NCI-H748 (cell line): ENCODE results near the gene CLMN.

Experiments
- DNase-seq: peaks from one replicate; lab custom pipeline; 2025; ENCODE audit not compliant: unreplicated experiment; lab: John Stamatoyannopoulos, UW

Gene CLMN

DNA sequence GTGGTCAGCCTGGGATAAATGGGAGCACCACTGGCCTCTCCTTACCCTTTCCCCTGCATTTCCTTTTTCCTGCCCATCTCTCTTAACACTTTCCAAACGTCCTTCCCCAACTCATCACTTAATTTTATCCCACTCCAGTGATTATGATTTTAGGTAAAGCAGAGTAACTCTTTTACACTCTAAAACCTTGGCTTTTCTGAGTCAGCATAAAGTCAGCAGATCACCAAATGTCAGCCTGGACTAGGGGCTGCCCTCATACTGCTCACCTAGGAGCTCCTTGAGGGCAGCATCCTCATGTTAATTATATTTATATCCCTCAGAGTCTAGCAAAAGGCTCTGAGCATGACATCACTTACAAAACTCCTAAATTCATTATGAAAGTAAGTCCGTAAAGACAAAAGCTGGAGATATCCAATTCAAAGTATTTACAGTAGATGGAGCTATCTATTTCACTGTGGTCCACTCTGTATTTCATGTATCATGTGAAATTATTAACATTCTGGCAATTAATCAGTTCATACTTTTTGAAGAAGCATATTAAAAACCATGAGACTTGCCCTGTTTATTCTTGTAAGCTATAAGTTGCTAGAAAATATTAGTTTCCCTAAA lies 145.4 kb downstream of the CLMN start:
- no peak for DNase-seq

DNA sequence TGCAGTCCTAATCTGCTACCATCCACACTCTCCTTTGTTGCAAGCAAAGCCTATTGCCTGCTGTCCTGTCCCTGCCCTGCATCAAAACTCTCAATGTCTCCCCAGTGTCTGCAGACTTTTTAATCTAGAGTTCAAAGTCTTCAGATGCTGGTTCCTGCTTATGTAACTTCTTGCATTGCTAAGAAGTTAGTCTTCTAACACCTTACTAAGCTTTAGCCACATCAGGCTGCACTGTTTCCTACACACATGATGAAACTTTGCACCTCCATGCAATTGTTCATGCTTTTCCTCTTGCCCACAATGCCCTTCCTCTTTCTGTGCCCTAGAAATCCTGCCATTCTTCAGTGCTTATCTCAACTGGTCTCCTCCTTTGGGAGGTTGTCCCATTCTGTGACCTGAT lies 146.2 kb downstream of the CLMN start:
- DNase-seq: no peak

DNA sequence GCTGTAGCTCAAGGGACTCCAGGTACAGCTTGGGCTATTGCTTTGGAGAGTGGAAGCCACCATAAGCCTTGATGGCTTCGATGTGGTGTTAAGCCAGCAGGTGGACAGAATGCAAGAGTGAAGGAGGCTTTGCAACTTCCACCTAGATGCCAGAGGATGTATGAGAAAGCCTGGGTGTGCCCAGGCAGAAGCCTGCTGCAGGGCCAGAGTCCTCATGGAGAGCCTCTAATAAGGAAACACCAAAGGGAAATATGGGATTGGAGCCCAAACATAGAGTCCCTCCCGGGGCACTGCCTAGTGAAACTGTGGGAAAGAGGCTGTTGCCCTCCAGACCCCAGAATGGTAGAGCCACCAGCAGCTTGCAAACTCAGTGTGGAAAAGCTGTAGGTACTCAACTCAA lies 152.5 kb downstream of the CLMN start:
- no peak for DNase-seq

DNA sequence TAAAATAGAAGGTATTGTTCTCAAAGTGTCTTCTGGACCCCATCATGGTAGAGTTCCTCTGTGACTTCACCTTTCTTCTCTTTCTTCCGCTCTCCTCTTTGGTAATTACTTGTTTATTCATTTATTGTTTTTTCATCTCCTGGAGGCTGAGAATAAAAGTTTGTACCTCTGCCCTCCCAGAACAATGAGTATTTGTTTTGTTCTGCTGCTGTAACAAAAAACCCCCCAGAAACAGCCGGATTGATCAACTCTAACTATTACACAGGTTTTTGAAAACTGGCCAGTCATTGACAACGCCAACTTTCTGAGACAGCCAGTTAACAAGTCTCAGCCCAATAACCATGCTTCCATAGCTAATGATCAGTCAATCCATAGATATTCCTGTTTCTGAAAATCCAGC lies 154.2 kb downstream of the CLMN start:
- DNase-seq: no peak

DNA sequence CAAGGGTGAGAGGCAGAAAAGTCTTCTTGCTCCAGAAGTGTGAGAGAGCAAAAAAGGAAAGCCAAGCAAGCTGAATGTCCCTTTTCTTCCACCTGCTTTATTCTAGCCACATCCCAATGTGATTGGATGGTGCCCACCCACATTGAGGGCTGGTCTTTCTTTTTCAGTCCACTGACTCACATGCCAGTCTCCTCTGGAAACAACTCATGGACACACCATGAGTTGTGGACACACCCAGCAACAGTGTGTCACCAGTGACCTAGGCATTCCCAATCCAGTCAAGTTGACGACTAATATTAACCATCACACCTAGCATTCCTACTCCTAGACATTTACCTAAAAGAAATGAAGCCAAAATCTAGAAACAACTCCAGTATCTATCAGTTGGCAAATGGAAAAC lies 155.2 kb downstream of the CLMN start:
- DNase-seq: no peak

DNA sequence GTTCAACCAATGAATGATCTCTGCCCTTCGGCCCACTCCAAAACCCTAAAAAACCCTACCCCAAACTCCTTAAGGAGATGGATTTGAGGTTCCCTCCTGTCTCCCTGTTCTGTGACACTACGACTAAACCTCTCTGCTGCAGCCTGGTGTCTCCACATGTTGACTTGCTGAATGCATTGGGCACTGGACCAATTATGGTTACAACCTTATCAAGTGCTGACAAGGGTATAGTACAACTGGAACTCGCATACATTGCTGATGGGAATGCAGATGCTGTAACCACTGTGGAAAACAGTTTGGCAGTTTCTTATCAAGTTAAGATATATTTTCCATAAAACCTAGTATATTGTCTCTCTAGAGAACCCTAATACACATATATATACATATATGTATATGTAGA lies 156.0 kb downstream of the CLMN start:
- no peak for DNase-seq

DNA sequence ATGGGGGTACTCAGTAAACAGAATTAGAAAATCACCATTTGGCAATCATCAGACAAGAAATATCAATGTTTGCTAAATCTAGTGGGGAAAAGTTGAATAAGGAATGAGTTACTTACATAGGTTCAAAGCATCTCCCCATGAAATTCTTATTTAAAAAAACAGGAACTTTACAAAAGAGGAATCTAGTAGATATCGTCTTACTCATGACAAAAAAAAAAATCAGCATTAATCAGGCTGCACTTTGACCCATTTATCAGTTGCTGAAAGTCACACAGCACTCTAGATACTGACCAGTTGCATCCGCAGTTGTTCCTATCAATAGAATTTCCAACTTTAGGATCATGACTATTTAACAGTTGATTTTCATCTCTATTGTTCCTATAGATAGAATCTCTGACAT lies 156.6 kb downstream of the CLMN start:
- no peak for DNase-seq

DNA sequence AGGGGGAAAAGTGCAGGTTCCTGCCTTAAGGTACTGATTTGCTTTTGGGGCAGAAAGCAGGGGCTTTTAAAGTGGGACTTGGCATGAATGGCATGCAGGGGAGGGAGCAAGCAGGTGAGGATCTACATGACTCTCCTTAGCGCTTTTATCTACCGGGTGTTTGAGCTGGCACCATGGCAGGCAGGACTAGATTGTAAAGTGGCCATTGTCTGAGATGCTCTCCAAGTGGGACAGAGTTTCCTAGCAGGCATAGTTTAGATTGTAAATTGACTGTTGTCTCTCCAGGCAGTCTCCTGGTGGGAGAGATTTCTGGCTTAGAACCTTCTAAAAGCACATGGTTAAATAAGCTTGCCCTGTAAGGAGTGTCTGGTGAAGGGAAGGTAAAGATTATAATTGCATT lies 157.1 kb downstream of the CLMN start:
- no peak for DNase-seq

DNA sequence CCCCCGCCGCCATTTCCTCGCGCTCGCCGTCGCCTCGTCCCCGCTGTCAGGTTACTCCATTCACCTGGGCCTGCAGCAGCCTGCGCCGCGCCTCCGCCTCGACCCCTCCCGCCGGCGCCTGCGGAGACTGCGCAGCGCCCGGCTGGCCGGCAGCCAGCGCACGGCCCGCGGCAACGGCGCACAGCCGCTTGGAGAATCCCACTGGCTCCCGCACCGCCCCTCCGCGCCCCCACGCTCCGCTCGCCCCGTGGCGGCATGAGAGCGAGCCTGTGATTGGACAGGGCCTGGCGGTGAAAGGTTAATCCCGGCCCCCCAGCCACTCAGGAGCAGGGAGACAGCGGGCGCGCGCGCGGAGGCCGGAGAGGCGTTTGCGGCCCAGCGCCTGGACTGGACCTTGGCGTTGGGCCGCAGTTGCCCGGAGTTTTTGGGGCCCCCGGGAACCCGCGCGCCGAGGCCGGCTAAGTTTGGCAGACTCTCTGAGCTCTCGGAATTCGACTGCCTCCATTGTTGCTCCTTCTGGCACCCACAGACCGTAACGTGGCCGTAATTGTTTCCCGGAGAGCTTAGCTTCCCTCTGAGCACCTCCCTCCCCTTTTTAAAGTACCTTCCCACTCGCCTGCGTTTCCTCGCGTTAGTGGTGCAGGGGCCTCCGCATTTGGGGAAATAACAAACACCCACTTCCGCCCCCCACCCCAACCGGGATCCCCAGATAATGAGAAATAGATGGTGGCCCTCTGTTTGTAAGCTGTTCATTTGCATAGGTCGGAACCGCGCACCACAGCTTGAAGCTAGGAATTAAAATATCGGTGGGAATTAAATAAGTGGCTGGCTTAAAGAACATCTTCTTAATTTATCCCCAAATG lies 162.2 kb downstream of the CLMN start, which contains the start of gene DICER1:
Gene DICER1, minus strand, starts transcription at position 203 of the 863 bp plus-strand sequence. CDS start 24,071 bp downstream, outside the sequence.
- DNase-seq: peak; percentile 96

DNA sequence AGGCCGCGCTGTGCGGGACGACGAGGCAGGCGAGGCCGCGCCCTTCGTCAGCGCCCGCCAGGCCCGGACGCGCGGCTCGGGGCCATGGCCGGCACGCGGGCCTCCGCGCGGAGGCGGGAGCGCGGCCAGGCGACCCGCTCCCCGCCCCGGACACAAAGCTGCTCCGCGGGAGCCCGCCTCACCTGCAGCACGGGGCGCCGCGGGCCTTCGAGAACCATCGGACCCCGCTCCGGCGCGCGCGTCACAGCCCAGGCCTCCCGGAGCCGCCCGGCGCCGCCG lies 162.7 kb downstream of the CLMN start:
- DNase-seq: no peak

DNA sequence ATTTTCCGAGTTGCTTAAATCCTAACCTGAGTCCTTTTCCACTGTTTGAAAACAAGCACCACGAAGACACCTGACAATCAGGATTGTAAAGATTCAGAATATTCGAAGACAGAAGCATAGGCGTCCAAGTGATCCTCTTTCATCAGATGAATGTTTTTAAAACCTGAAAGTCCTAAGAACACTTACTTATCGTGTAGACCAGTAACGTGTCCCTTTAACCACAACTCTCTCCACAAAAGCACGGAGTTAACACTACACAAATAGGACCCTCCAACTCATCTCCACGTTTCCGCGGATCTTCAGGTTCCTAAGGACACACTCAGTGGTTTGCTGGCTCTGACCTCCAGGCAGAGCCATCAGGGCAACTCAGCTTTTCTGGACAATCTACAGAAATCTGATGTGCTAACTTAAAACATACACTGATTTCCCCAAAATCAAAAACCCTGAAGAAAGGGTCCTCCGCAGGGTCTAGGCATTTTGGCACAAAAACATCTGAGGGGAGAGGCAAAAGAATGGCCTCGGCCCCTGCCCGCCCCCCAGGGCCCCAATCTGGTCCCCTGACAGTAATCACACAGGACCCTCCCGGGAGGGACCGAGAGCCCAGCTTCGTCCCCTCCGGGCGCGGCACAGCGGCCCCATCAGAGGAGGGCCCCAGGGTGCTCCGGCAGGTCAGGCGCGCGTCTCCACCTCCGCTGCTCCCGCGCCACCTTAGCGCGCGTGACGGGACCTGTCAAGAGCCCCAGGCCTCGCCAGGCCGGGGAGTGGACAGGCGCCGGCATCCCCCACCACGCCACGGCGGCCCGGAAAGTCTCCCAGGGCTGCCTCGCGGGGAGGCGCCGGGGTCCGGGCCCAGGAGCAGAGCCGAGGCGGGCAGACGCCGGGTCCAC lies 163.3 kb downstream of the CLMN start:
- DNase-seq: peak; percentile 72

DNA sequence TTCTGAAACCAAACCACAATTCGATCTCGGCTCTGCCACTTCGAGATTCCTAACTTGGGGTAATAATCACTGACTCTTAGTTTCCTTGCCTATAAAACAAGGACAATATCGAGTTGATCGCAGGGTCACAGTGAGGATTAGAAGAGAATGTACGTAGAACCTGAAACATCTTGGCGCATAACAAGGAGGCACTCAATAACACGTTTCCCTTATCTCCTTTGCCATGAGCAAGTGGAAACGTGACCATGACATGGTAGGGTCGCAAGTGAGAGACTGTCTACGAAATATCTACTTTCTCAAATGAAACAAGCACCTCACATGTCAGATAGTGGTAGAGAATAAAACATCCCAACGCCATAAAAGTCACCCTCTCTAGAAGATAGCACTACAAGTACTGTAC lies 164.7 kb downstream of the CLMN start:
- no peak for DNase-seq

DNA sequence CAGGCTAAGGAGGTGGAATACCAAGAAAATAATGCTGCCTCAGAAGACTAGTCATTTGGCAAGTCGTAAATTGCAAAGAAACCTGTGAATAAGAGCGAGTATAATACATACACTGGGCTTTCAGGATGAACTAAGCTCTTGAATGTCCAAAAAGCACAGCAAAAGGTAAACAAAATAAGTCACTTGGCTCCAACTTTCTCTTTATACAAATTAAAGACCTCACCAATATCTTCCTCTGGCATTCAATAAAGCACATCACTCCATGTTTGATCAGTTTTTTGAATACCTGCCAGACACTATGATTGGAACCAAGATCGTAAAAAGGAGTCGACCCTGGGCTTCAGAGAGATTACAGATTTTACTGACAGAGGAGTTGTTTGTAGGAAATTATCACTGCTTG lies 165.8 kb downstream of the CLMN start:
- no peak for DNase-seq

DNA sequence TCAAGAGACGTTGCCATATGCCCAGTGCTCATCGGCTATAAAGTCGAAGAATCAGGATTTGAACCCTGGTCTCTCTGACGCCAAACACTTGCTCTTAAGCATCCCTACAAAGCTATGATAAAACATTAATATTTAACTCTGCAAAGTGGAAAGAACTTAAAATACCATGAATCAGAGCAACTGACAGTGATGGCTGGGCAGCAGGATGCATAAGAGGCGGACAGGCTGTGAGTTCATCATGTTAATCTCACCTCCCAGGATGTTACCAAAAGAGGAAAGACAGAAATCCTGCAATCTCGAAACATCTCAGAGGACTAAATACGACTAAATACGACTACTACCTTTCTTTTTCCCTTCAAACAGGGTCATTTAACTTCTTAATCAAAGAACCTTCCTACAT lies 168.1 kb downstream of the CLMN start:
- no peak for DNase-seq

DNA sequence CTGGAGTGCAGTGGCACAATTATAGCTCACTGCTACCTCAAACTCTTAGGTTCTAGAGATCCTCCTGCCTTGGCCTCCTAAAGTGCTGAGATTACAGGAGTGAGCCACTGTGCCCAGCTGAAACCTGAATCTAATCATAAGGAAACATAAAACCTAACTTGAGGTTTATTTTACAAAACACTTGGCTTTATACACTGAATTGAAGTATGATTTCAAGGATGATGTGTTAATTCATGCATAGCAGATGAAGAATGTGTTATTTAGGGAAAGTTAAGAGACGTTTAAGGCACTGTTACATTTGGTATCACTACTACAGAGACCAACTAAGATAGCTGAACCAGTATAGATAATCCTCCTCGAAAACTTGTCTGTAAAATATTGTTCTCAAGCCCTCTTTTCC lies 168.8 kb downstream of the CLMN start:
- no peak for DNase-seq

DNA sequence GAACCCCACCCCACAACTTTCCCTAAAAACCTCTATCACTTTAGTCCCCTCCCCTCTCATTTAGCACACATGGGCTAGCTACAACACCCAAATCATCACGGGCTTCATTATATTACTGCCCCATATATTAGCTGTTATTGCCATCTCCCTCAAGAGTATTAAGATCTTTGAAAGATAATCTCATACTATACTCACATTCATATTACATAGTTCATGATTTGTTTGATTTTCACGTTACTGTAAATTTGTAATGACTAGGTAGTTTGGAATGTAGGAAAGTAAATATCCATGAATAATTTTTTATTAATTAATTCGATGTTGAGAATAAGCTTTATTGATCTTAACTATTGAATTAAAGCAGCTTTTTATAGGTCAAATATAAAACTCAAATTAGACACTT lies 170.3 kb downstream of the CLMN start:
- DNase-seq: no peak

DNA sequence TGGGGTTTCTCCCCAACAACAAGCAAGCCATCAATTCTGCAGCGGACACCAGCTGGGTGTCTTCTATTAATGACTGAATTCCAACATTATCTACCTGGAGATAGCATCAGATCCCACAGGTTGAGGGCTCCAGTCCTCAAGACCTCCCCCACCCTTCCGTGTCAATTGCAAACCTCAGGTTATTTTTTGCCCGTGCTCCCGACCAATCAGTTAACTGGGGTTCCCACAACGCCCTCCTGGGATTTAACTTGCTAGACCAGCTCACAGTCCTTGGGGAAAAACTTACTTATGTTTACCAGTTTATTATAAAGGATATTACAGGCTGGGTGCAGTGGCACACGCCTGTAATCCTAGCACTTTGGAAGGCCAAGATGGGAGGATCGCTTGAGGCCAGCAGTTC lies 172.1 kb downstream of the CLMN start:
- no peak for DNase-seq

DNA sequence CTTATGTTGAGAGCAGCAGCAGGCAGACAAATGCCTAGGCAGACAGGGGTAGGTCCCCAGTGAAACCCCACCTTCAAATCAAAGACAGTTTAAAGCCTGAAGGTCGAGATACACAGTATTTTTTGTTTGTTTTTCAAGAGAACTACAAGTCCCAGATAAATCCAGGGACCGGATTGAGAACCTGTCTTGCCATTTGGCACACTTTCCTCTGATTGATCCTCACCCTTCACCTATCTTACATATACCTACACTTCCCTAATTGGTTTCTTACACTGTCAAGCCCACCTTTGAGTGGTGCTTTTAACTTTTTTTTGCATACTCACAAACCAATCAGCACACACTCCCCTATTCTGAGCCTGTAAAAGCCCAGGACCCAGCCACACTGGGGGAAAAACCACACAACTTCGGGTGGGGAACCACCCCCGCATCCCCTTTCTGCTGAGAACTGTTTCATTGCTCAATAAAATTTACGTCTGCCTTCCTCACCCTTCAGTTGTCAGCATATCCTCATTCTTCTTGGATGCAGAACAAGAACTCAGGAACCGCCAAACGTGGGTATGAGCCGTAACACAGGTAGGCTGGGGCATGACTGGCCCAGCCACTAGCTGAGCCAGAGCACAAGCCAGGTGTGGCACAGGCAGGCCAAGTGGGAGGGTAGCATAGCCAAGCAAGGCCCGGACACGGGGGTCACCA lies 173.5 kb downstream of the CLMN start:
- DNase-seq: no peak

DNA sequence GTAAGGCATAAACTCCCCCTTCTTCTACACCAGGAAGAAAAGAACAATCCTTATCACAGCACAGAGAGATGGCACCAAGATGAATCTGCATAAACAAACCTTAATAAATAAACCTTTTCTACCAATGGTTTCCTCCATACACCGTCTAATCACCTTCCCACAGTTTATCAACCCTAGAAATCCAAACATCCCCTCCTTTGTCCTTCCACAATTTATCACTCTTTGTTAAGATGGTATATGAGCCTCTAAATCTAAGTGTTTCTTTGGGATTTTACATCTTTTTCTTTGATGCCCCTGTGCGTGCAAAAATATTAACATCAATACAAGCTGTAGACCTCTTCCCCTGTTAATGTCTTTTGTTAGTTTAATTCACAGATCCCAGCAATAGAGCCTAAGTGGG lies 174.9 kb downstream of the CLMN start:
- no peak for DNase-seq

DNA sequence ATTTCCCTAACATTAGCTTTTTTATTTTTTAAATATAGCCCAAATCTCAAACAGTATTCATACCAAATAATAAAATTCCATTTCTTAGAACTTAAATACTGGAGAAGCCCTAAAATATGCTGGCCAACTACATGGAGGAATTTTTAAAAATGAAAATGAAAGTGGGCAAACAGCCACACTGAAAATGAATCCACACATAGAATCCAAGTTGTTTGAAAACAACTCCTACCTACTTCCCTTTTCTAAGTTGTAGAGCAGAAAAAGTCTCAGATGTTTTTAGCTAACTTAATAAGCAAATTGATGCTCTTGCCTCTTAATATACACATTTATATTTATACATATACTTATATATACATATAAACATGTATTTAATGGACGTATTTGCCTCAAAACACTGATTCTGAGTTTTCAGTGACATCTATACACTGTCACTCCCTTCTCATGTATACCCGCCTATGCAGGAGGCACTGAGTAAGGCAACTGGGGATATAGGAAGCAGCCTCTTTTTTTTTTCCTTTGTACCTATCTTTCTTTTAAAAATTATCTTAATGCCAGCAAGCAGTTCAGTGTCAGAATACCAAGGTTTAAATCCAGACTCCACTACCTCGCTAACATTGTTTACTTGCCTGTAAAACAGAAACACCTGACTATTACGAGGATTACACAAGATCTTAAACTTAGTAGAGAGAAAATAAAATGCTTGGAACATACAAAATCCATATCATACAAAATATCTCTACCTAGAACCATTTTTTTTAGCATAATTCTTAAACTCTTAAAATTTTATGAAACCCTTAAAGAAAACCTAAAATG lies 175.7 kb downstream of the CLMN start:
- no peak for DNase-seq

DNA sequence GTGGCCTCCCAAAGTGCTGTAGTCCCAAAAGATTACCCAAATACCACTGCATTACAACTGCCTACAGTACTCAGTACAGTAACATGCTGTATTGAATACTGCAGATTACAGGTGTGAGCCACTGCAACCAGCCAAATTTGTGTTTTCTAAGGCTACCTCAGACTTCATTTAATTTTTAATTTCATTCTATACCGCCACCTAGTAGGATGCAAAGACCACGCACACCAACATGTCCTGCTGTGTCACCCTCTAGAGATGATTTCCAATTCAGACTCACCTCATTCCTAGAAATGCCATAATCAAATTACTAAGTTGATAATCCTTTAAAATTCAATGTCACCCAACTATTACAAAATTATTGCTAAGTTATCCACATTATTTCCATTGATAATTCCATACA lies 177.5 kb downstream of the CLMN start:
- DNase-seq: no peak
